Eye (tissue), 1 donor: ENCODE measurements around the gene ST6GALNAC3.
A peak's percentile ranks its signal among the peaks of the same experiment; 100 is the strongest.
"Not testable (repeated sequence)": the region's sequence is repeated elsewhere in the genome, so short reads cannot be mapped to it uniquely, and the experiment has no call there.

Source experiments
- DNase-seq: peaks from one replicate; pipeline ENCODE4 v3.0.0-alpha.2; 2015

ST6GALNAC3 gene

DNA sequence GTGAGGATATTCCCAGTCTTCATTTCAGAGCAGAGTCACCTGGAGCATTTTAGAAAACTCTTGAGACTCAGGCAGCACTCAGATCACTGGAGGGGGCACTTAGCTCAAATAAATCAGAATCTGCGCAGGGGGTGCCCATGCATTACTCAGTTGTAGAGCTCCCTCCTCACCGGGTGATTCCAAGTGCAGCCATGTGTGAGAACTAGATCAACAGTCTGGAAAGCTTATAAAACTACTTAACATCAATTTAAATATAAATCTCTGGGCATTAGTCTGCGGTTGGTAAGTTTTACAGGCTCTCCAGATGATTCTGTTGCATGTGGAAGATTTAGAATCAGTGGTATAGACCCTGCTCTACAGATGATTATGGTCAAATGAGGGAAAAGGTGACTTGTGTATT is 128.6 kb downstream of the ST6GALNAC3 start:
- DNase-seq = peak; percentile 47

DNA sequence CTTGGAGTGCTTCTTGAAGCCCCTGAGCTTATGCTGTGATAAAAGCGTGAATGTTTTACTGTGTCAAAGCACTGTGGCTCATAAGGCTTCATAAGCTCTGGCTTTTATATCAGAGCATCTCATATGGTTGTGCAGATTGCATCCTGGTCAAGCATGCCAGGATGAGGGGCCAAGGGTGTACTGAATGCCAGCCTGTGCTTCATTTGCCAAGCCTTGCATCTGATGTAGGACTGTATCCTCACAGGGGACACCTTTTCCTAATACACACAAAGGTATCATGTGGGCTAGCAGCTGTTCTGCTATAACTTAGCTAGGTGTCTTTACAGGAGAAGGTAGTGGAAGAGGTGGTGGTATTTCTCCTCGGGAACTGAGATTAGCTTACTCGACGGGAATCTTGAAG is 134.7 kb downstream of the ST6GALNAC3 start:
- no peak for DNase-seq

DNA sequence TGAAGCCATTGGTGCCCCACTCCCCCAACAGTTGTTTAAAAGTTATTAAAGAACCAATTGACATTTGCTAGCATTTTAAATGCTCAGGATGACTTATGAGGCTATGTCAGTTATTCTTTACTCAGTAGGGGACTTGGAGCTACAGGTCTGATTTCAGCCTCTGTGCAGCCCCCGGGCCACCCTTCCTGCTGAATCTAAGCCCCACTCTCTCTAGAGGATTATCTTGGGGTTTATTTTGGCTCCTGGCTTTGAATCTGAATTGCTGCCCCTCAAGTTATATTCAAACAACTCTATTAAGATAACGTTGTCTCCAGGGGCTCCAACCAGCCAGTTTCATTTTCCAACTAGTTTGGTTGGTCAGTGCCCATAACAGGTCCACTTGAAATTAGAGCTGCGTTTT is 135.1 kb downstream of the ST6GALNAC3 start:
- DNase-seq = no peak

DNA sequence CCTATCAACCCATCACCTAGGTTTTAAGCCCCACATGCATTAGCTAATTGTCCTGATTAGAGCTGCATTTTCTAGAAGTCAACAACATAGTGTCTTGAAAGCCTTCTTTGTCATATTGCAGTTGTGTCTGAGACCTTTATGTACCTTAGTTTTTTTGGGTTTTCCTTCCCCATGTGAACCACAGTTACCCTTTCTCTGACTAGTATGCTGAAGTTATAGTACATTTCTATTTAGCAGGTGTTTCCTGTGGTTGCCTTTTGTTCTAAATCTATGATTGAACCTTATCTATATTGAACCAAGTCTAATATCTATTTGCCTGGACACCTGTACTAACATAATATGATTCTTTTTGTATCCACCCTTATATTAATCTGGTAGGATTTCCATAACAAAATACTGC is 135.6 kb downstream of the ST6GALNAC3 start:
- DNase-seq = no peak

DNA sequence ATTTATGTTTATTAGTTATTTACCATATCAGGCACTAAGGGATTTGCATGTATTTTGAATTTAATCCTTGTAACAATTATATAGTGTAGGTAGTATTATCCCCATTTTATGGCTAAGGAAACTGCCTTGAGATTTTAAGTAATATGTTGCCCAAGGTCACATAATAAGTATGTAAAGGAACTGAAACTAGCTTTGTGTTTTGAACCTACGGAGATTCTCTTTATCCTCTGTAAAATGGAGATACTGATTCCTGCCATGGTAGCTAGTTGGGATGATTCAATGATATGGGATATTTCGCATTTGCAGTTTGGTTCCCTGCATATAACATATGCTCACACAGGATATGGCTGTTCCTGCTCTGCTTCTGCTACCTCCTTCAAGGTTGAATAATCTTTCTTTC is 144.3 kb downstream of the ST6GALNAC3 start:
- no peak for DNase-seq

DNA sequence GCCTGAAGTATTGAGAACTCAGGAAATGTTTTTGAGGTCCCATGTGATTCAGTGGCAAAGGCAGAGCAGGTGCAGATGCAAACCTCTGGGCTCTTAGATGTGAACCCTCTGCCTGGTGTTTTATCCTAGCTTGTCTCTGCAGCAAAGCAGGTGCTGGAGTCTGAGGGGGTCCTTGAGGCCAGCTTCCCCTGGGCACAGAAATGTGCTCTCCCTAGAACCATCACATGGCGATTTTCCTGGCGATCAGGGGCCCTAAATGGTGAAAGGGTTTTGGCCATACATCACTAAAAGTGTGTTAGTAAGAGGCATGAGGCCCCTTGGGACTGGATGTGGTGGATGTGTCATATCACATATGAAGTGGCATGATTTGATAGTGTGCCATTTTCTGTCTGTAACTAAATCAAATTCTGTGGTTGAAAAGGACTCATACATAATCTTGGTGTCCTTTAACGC is 144.8 kb downstream of the ST6GALNAC3 start:
- peak; percentile 53 for DNase-seq

DNA sequence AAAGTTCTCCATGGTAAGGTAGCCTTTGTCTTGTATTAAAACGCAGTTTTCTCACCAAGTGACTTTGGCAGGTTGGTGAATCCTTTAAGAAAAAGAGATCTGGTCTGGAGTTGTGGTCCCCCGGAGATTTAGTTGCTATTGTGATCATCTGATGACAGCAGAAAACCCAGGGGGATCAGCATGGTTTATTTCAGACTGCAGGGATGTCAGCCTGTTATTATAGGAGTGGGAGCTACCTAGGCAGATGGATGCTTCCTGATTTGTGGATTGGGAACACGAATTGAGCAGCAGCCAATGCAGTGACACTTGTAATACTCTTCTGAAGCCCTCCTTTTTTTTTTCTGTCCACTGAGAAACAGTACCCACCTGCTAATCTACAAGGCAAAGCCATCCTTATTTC is 150.2 kb downstream of the ST6GALNAC3 start:
- no peak for DNase-seq

DNA sequence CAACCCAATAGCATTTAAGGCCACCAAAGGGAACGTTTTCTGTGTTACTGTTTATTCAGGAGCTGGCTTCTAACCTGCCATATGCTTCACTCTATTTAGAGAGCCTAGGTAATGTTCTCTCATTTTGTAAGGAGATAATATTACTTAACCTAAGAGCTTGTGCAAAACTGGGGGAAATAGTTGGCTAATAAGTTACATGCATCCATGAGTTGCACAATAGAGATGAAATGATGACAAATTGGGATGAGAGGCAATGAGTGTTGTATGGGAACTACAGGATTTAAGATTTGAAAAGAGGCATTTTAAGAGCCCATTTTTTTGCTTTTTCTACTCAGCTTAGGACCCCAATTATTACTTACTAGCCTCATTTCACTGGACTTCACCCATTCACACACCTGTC is 151.0 kb downstream of the ST6GALNAC3 start:
- DNase-seq = no peak

DNA sequence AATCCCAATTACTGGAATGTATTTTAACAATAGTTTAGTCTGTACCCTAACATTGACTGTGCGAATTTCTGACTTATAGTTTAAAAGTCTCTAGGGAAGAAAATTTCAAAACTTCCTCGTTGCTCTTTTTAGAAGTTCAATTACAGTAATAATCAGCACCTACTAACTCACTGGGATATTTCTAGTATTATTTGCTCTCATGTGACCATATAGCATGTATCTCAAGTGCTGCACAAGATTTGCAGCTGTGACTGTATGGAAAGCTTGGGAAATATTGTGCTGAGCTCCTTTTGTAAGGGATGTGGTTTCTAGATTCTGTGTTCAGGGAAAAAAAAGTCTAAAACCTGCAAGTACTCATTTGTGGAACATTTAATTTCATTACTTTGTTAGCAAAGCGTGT is 153.1 kb downstream of the ST6GALNAC3 start:
- no peak for DNase-seq

DNA sequence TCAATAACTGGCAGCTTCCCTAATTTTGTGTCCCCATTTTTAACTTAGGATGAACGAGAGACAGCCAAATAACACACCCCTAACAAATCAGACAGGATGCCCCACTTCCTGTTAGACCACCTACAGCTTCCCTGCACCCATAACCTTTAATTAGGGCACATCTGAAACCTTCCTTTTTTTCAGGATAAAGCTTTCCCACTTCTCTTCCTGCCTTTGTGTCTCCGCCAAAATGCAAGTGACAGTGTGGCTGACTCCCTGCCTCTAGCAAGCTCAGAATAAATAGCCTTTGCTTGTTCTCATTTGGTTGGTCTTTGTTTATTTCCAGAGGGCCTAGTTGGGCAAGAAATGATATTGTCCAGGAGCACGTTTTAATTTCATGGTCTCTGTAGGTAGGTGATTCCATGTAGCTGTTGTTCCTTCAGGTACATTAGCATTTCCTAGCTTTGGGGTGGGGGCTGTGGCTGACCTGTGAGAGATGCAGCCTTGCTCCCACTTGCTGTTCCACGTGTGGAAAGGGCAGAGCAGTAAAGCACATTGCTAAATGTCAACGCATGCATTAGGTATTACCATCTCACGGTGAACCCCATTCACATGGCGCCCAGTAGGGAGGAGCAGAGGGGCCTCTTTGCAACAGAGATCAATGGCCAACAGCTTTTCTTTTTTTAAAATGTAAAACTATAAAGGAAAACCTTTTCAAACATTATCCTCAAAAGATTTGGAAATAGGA is 154.9 kb downstream of the ST6GALNAC3 start:
- DNase-seq = no peak

DNA sequence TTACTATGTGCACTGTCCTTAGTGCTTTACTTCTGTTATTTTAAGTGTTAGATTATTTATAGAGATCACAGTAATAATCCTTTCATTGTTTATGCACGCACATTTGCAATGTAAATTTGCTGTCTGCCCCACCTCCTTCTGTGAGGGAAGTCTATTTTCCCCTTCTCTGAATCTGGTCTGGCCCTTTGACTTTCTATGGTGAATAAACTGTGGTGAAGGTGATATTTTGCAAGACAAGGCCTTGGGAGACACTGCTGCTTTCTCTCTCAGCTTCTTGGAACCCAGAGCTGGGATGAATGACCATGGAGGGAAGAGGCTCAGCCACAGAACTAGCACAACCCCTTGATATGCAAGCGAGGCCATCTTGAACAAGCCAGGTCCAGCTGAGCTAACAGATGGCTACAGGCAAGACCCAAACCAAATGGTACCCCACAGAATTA is 156.3 kb downstream of the ST6GALNAC3 start:
- no peak for DNase-seq

DNA sequence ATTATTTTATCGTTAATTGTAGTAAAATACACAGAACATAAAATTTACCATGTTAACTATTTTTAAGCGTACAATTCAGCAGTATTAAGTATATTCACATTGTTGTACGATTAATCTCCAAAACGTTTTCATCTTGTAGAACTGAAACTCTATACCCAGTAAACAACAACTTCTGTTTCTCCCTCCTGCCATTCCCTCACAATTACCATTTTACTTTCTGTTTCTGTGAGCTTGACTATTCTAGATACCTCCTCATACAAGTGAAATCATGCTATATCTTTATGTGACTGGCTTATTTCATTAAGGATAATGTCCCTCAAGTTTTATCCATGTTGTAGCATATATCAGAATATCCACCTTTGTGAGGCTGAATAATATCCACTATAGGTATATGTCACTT is 156.8 kb downstream of the ST6GALNAC3 start:
- no peak for DNase-seq

DNA sequence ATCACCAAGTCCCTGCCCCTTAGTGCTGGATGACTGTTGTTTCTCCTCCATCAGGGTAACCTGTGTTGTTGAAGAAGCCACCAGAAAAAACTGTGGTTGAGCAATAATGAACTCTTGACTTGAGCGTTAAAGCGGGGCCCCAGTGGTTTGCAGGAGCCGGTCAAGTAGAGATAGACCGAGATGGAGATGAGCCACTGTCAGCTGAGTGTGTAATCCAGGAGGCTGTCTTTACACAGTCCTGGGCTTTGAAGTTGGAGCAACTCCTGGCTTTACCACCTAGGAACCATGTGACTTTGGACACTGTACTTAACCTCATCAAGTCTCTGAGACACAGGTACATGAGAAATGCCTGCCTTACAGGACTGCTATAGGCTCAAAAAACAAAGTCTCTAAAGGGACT is 158.1 kb downstream of the ST6GALNAC3 start:
- no peak for DNase-seq

DNA sequence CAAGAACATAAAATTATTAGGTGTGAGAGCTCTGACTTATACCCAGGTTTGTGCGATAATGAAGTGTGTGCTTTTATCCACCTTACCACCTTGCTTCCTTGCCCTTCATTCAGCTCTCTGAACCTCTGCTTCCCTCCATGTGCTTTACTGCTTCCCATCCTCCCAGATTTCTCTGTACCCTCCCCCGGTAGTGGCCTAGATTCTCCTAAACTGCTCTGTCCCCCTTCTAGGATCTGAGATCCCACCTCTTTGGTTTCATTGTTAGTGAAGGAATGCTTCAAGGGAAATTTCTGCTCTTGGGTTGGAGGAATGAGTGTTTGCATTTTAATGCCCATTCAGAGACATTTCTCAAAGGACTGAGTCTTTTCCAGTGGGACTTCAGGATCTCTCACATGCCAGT is 159.5 kb downstream of the ST6GALNAC3 start:
- no peak for DNase-seq

DNA sequence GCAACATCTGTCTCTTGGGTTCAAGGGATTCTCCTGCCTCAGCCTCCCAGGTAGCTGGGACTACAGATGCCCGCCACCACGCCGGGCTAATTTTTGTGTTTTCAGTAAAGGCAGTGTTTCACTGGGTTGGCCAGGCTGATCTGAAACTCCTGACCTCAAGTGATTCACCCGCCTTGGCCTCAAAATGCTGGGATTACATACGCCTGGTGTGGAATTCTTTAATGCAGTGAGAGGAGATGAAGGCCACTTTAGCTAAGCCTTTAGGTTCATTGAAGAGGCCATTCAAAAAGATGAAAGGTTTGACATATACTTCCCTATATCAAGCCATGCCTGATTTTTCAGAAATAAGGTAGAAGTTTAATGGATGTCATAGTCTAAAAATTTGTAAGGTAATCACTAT is 162.7 kb downstream of the ST6GALNAC3 start:
- no peak for DNase-seq

DNA sequence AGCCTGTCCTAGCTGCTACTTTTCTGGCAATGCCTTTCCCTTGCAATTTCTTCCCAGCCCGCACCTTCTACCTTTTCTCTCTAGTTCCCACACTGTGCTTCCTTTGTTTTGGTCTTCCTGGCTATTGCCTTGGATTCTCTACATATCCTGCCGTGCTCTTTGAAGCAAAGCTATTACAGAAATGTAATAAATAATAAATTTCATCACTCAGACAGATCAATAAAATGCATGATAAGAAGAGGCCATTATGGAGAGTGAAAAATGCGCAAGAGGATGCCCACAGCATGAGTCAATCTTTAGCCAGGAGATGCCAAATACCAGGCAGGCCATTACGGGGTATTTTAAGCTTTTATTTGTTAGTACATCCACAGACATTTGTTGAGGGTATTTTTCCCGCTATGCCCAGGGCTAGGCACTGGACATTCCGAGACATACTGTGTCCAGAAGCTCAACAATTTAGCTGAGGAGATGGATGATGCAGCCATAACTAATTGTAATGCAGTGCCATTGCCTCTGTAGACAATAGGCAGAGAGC is 163.6 kb downstream of the ST6GALNAC3 start:
- DNase-seq = peak; percentile 51

DNA sequence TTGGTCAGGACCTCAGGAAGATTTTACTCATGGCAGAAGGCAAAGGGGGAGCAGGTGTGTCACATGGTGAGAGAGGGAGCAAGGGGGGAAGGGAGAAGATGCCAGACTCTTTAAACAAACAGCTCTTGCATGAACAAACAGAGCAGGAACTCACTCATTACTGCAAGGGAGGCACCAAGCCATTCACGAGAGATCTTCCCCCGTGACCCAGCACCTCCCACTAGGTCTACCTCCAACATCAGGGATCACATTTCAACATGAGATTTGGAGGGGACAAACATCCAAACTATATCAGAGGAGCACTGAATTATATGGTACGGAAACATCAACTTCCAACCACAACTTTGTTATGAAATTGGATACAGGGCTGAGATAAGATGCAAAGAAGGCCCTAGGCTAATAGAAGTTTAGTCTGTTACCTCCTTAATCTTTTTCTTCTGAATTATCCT is 164.9 kb downstream of the ST6GALNAC3 start:
- DNase-seq = no peak

DNA sequence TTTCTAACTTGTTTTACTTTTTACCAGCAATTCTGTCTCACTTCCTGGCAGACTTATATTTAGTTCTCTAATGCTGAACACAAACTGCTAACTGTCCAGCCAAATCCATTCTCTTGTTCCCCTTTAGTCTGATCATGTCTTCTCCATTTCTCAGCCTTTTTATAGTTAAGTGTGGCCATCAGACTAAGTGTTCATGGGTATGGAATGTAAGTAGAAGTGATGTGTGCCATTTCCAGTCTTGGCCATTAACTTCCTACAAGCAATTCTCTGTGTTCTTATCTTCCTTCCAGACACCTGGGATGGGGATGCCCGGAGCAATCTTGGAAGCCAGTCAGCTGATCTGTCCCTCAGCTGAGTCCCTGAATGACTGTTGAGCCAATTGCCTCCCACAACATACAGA is 165.8 kb downstream of the ST6GALNAC3 start:
- DNase-seq = no peak

DNA sequence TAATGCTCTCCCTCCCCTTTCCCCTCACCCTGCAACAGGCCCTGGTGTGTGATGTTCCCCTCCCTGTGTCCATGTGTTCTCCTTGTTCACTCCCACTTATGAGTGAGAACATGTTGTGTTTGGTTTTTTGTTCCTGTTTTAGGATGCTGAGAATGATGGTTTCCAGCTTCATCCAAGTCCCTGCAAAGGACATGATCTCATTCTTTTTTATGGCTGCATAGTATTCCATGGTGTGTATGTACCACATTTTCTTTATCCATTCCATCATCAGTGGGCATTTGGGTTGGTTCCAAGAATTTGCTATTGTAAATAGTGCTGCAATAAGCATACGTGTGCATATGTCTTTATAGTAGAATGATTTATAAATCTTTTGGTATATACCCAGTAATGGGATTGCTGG is 168.0 kb downstream of the ST6GALNAC3 start:
- DNase-seq = not testable (repeated sequence)

DNA sequence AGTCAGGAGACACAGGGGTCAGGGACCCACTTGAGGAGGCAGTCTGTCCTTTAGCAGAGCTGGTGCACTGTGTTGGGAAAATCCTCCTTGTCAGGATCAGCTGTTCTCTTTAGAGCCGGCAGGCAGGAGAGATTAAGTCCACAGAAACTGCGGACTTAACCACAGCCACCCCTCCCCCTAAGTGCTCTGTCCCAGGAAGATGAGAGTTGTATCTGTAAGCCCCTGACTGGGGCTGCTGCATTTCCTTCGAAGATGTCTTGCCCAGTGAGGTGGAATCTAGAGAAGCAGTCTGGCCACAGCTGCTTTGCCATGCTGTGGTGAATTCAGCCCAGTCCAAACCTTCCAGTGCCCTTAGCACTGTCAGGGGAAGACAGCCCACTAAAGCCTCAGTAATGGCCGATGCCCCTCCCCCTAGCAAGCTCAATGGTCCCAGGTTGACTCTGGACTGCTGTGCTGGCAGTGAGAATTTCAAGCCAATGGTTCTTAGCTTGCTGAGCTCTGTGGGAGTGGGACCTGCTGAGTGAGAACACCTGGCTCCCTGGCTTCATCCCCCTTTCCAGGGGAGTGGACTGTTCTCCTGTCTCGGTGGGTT is 172.8 kb downstream of the ST6GALNAC3 start:
- DNase-seq = peak; percentile 70

DNA sequence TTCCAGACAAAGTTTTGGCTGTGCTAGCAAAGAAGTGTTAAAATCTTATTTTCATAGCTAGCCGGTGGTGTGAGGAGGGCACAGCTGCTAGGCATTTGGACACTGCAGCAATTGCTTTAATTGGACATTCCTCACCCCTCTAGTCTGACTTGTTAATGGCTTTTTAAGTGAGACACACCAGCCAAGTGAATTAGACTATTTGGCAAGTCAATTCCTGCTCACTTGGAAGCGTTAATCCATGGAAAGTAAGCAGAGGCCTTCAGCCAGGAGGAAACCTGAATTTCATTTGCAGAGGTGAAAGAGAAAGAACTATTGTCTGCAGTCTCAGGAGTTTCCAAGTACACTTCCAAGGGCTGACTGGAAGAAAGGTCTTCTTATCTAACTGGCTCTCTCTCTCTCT is 175.7 kb downstream of the ST6GALNAC3 start:
- no peak for DNase-seq

DNA sequence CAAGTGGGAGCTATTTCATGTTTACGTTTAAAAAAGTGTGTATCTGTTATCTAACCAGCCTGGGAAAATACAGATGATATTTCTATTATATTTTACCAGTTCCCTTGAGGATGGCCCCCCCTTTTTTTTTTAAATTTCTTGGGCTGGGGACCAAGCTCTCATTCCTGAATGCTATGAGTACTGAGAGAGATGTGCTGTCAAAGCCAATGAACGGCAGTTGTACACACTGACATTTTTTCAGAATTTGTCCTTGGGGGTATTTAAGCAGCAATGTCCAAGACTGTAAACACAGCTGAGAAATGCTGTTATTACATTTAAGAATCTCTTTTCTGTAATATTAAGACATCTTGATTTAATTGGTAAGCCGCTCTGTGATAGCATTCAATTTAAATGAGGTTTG is 177.9 kb downstream of the ST6GALNAC3 start:
- no peak for DNase-seq

DNA sequence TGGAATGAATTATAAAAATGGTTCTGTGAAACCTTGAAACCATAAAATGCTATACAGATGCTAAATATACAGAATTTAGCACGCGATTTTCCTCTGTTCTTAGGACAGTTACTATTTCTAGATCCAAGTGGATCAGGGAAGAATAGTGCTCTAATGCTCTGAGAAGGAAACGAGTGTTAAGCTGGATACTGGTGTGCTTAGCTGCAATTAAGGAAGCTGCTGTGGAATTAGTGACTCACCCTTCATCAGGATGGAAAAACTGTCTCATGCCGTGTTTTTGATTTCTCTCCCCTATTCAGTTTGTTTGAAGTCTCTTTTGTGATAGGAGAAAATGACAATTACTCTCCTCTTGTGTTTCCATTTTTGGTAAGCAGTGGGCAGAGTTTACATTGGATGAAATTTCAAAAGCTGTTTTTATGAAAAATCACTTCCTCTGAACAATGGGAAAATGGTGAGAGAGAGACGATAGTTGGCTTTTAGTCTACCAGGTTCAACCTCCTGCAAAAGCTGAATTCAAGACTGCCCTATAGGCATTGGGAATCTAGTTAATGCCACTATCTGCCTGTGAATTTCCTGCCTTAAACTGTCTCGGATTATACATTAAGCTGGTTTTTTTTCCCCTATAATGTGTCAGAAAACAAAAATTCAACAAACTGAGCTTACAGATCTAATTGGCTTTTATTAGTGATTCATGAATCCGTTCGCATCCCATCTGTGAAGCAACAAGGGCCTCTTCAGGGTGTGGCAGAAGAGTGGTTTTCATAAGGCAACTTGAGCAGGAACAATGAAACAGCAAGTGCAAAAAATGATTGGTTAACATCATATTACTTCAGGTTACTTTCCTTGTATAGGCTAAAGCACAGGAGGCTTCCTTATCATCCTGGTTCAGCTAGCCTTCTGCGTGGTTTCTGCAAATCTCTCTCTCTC is 179.8 kb downstream of the ST6GALNAC3 start:
- DNase-seq = no peak
